RCC 7860 (cell line): Measurements from ENCODE around the gene CNTN2.

Source experiments
- DNase-seq: peaks from one replicate; pipeline ENCODE4 v3.0.0-alpha.2; 2015; ENCODE audit warnings: low spot score
- FAIRE-seq: peaks from 2 replicates; lab custom pipeline; 2012; peaks lifted over from hg19 to GRCh38; lab: Jason Lieb, UNC

The CNTN2 gene

GRCh38 chr1:205052690-205053089 lies 9.7 kb downstream of the CNTN2 start:
- DNase-seq (no peak), FAIRE-seq (no peak)

- FAIRE-seq, result no peak
Observed at GRCh38 chr1:205053296-205053695, 10.3 kb downstream of the CNTN2 start.

GRCh38 chr1:205054013-205054412 lies 11.0 kb downstream of the CNTN2 start:
- FAIRE-seq (no peak), DNase-seq (no peak)

More at GRCh38 chr1:205053296-205053695, 10.3 kb downstream of the CNTN2 start:
- no peak for DNase-seq

GRCh38 chr1:205056188-205056611 lies 13.2 kb downstream of the CNTN2 start:
- FAIRE-seq (no peak), DNase-seq (no peak)

- DNase-seq (no peak), FAIRE-seq (no peak)
Observed at GRCh38 chr1:205056956-205057568, 14.1 kb downstream of the CNTN2 start.

- FAIRE-seq (no peak), DNase-seq (no peak)
Observed at GRCh38 chr1:205057808-205058575, 15.0 kb downstream of the CNTN2 start.

GRCh38 chr1:205058853-205059252 lies 15.8 kb downstream of the CNTN2 start:
- DNase-seq, result no peak
- FAIRE-seq, result no peak

- FAIRE-seq (no peak), DNase-seq (no peak)
Observed at GRCh38 chr1:205059660-205060059, 16.6 kb downstream of the CNTN2 start.

GRCh38 chr1:205060746-205061145 lies 17.7 kb downstream of the CNTN2 start:
- FAIRE-seq, result no peak
- DNase-seq, result no peak

GRCh38 chr1:205061227-205061626 lies 18.2 kb downstream of the CNTN2 start:
- DNase-seq (no peak), FAIRE-seq (no peak)

GRCh38 chr1:205061665-205062069 lies 18.7 kb downstream of the CNTN2 start:
- DNase-seq (peak; percentile 50), FAIRE-seq (no peak)

- no peak for FAIRE-seq
Observed at GRCh38 chr1:205062319-205062718, 19.3 kb downstream of the CNTN2 start.

GRCh38 chr1:205062895-205063294 lies 19.9 kb downstream of the CNTN2 start:
- FAIRE-seq (no peak), DNase-seq (no peak)

More at GRCh38 chr1:205062319-205062718, 19.3 kb downstream of the CNTN2 start:
- no peak for DNase-seq

- DNase-seq (no peak), FAIRE-seq (no peak)
Observed at GRCh38 chr1:205064301-205064700, 21.3 kb downstream of the CNTN2 start.

GRCh38 chr1:205064741-205065316 lies 21.8 kb downstream of the CNTN2 start:
- no peak for DNase-seq
- FAIRE-seq, result no peak

- FAIRE-seq (no peak), DNase-seq (no peak)
Observed at GRCh38 chr1:205065666-205066065, 22.7 kb downstream of the CNTN2 start.

GRCh38 chr1:205066141-205066818 lies 23.3 kb downstream of the CNTN2 start:
- no peak for FAIRE-seq

GRCh38 chr1:205067031-205067430 lies 24.0 kb downstream of the CNTN2 start:
- FAIRE-seq, result no peak

More at GRCh38 chr1:205066141-205066818, 23.3 kb downstream of the CNTN2 start:
- DNase-seq, result no peak

GRCh38 chr1:205068001-205068400 lies 25.0 kb downstream of the CNTN2 start:
- DNase-seq, result no peak
- no peak for FAIRE-seq

More at GRCh38 chr1:205067031-205067430, 24.0 kb downstream of the CNTN2 start:
- no peak for DNase-seq

GRCh38 chr1:205068457-205069040 lies 25.5 kb downstream of the CNTN2 start:
- FAIRE-seq (no peak), DNase-seq (no peak)
